H9 (cell line): ENCODE data around the gene C7. TPM values are rescaled to one million over a fixed set of nuclear protein-coding genes. Genes with fewer than 3 reads are reported as not detected.

ENCODE experiments used
- DNase-seq: peaks from one replicate; pipeline ENCODE4 v3.0.0-alpha.2; 2017
- H2AFZ ChIP-seq: one replicate; pipeline ENCODE4 v1.6.1; 2013; ENCODE audit warnings: mild to moderate bottlenecking, low read length, control low read depth, moderate library complexity
- H2AK5ac ChIP-seq: 2 replicates; pipeline ENCODE4 v1.6.1; 2013; ENCODE audit warnings: low read length, control low read depth, mixed read lengths; ENCODE audit not compliant: insufficient read length
- H2BK120ac ChIP-seq: one replicate; pipeline ENCODE4 v1.6.1; 2013; ENCODE audit warnings: low read depth, mild to moderate bottlenecking, low read length, control low read depth, inconsistent platforms; ENCODE audit not compliant: poor library complexity, severe bottlenecking
- H2BK12ac ChIP-seq: 2 replicates; pipeline ENCODE4 v1.6.1; 2013; ENCODE audit warnings: low read length, control low read depth, mixed read lengths, low read depth; ENCODE audit not compliant: insufficient read length
- H2BK15ac ChIP-seq: 2 replicates; pipeline ENCODE4 v1.6.1; 2013; ENCODE audit warnings: low read depth, low read length, control low read depth
- H2BK20ac ChIP-seq: one replicate; pipeline ENCODE4 v1.6.1; 2013; ENCODE audit warnings: low read depth, mild to moderate bottlenecking, low read length, control low read depth, inconsistent platforms; ENCODE audit not compliant: poor library complexity, severe bottlenecking
- H2BK5ac ChIP-seq: 2 replicates; pipeline ENCODE4 v1.6.1; 2013; ENCODE audit warnings: low read length, control low read depth, mixed read lengths; ENCODE audit not compliant: insufficient read length
- H3K14ac ChIP-seq: 2 replicates; pipeline ENCODE4 v1.6.1; 2013; ENCODE audit warnings: low read length, control low read depth; ENCODE audit not compliant: insufficient read depth
- H3K18ac ChIP-seq: 2 replicates; pipeline ENCODE4 v1.6.1; 2013; ENCODE audit warnings: low read depth, mild to moderate bottlenecking, mixed read lengths, low read length, control low read depth; ENCODE audit not compliant: insufficient read length
- H3K23ac ChIP-seq: 2 replicates; pipeline ENCODE4 v1.6.1; 2013; ENCODE audit warnings: low read length, control low read depth, mixed read lengths, low read depth; ENCODE audit not compliant: insufficient read length
- H3K23me2 ChIP-seq: 2 replicates; pipeline ENCODE4 v1.6.1; 2013; ENCODE audit warnings: low read depth, mild to moderate bottlenecking, mixed read lengths, low read length, control low read depth; ENCODE audit not compliant: insufficient read length, poor library complexity, severe bottlenecking
- H3K27ac ChIP-seq: 2 replicates; pipeline ENCODE4 v1.5.1; 2013; ENCODE audit warnings: low read length, control low read depth, mixed read lengths, low read depth; ENCODE audit not compliant: insufficient read length
- H3K27me3 ChIP-seq: 2 replicates; pipeline ENCODE4 v1.6.1; 2013; ENCODE audit warnings: low read length, control low read depth, inconsistent platforms; ENCODE audit not compliant: insufficient read depth
- H3K4ac ChIP-seq: 2 replicates; pipeline ENCODE4 v1.6.1; 2013; ENCODE audit warnings: low read depth, mild to moderate bottlenecking, control low read depth, inconsistent platforms, low read length, moderate library complexity
- H3K4me1 ChIP-seq: 2 replicates; pipeline ENCODE4 v1.6.1; 2013; ENCODE audit warnings: low read length, control low read depth, inconsistent platforms; ENCODE audit not compliant: insufficient read depth
- H3K4me2 ChIP-seq: 2 replicates; pipeline ENCODE4 v1.6.1; 2013; ENCODE audit warnings: low read length, control low read depth, mixed read lengths; ENCODE audit not compliant: insufficient read length, insufficient read depth
- H3K56ac ChIP-seq: 2 replicates; pipeline ENCODE4 v1.6.1; 2013; ENCODE audit warnings: low read depth, mild to moderate bottlenecking, mixed read lengths, low read length, control low read depth; ENCODE audit not compliant: insufficient read length
- H3K79me1 ChIP-seq: 2 replicates; pipeline ENCODE4 v1.6.1; 2013; ENCODE audit warnings: low read depth, mild to moderate bottlenecking, moderate library complexity, low read length, control low read depth, inconsistent platforms; ENCODE audit not compliant: insufficient read depth, poor library complexity, severe bottlenecking
- H3K79me2 ChIP-seq: 2 replicates; pipeline ENCODE4 v1.6.1; 2013; ENCODE audit warnings: low read length, control low read depth, inconsistent platforms; ENCODE audit not compliant: insufficient read depth
- H3K9ac ChIP-seq: 2 replicates; pipeline ENCODE4 v1.6.1; 2013; ENCODE audit warnings: low read length, control low read depth, mixed read lengths; ENCODE audit not compliant: insufficient read length; ENCODE audit errors: extremely low read depth
- H3K9me3 ChIP-seq: one replicate; pipeline ENCODE4 v1.6.1; 2013; ENCODE audit warnings: low read depth, low read length, inconsistent platforms; ENCODE audit not compliant: control insufficient read depth
- H3T11ph ChIP-seq: one replicate; pipeline ENCODE4 v1.6.1; 2013; ENCODE audit warnings: mild to moderate bottlenecking, low read length, control low read depth, inconsistent platforms
- H4K20me1 ChIP-seq: one replicate; pipeline ENCODE4 v1.6.1; 2013; ENCODE audit not compliant: control insufficient read depth, insufficient read length, insufficient read depth
- H4K5ac ChIP-seq: 2 replicates; pipeline ENCODE4 v1.6.1; 2013; ENCODE audit warnings: low read depth, mild to moderate bottlenecking, mixed read lengths, low read length, control low read depth; ENCODE audit not compliant: insufficient read length
- H4K8ac ChIP-seq: replicated peaks from 2 replicates; pipeline ENCODE4 v1.6.1; 2013; ENCODE audit warnings: low read length, control low read depth, mixed read lengths, low read depth; ENCODE audit not compliant: insufficient read length
- H4K91ac ChIP-seq: 2 replicates; pipeline ENCODE4 v1.6.1; 2013; ENCODE audit warnings: low read depth, mild to moderate bottlenecking, moderate library complexity, mixed read lengths, low read length, control low read depth; ENCODE audit not compliant: insufficient read length
- H3K27ac Mint-ChIP-seq, 3 experiments: 2 replicates in 2 of 3; 3 replicates in 1 of 3; pipeline ENCODE4 v1.8.0; 2020 to 2021; ENCODE audit warnings: mixed read lengths in 3 of 3, mild to moderate bottlenecking in 1 of 3, moderate library complexity in 1 of 3
- H3K27me3 Mint-ChIP-seq: 2 replicates; pipeline ENCODE4 v1.8.0; 2021; ENCODE audit warnings: low read depth, mild to moderate bottlenecking, moderate library complexity, mixed read lengths
- H3K36me3 Mint-ChIP-seq, 3 experiments: 2 replicates in 2 of 3; 3 replicates in 1 of 3; pipeline ENCODE4 v1.8.0; 2020 to 2021; ENCODE audit warnings: low read depth in 3 of 3, mixed read lengths in 3 of 3; ENCODE audit not compliant: insufficient read depth in 1 of 3
- H3K4me1 Mint-ChIP-seq, 2 experiments: 2 replicates each; pipeline ENCODE4 v1.8.0; 2020; ENCODE audit warnings: mixed read lengths in 2 of 2
- H3K4me3 Mint-ChIP-seq, 2 experiments: 2 replicates in 1 of 2; 3 replicates in 1 of 2; pipeline ENCODE4 v1.8.0; 2020 to 2021; ENCODE audit warnings: mild to moderate bottlenecking in 2 of 2, mixed read lengths in 2 of 2, moderate library complexity in 1 of 2
- H3K9me3 Mint-ChIP-seq, 2 experiments: 2 replicates in 1 of 2; 3 replicates in 1 of 2; pipeline ENCODE4 v1.8.0; 2020; ENCODE audit warnings: mild to moderate bottlenecking in 2 of 2, mixed read lengths in 2 of 2, moderate library complexity in 1 of 2
- CTCF ChIP-seq: fragments of 200-600 bp; sonication (generic); conservative IDR thresholded peaks from 3 replicates; pipeline ENCODE4 v1.8.0; 2021; ENCODE audit warnings: antibody characterized with exemption, mild to moderate bottlenecking
- WGBS: extraction: QIAGEN DNeasy Blood & Tissue Kit; methylation state at CpG from one replicate; pipeline ENCODE4 v1.1.7; 2013; ENCODE audit warnings: missing lambda C conversion rate, low lambda C conversion rate, mixed read lengths; ENCODE audit not compliant: insufficient read length; ENCODE audit errors: extremely low coverage; 5-methylcytosine and 5-hydroxymethylcytosine counted together
- total RNA-seq: library from RNA; stranded (reverse); gene quantifications from 2 replicates; pipeline ENCODE4 v1.2.1, GENCODE V29; 2021

Gene C7
- total RNA-seq, 1 experiment from 2014 or later = 0.52 TPM

GRCh38 chr5:40937075-40937474 is 27.8 kb downstream of the C7 start:
- Histone ChIP-seq H4K20me1 (no peaks in the 10 kb centered on the region), H2AK5ac (no peak overlapping the region), H2BK15ac (no peak overlapping the region), H3K14ac (no peak overlapping the region), H3K56ac (no peak overlapping the region), H4K91ac (no peak overlapping the region), H3T11ph (no peak overlapping the region), H3K4me1 (peaks cover 7% of the 10 kb centered on the region), H3K23ac (no peak overlapping the region), H4K8ac (no peak overlapping the region), H3K4me2 (no peak overlapping the region), H3K9ac (no peak overlapping the region), H3K79me1 (no peaks in the 10 kb centered on the region), H2AFZ (no peak overlapping the region), H2BK12ac (no peak overlapping the region), H3K23me2 (no peaks in the 10 kb centered on the region), H2BK20ac (no peak overlapping the region), H3K79me2 (no peaks in the 10 kb centered on the region), H3K27ac (no peak overlapping the region), H3K27me3 (no peaks in the 10 kb centered on the region), H3K9me3 (no peaks in the 10 kb centered on the region), H3K4ac (no peak overlapping the region), H4K5ac (no peak overlapping the region), H2BK120ac (no peak overlapping the region), H3K18ac (no peak overlapping the region), H2BK5ac (no peak overlapping the region)
- Mint-ChIP-seq H3K4me1 (peaks cover 23% of the 10 kb centered on the region in 2 experiments), H3K27me3 (no peaks in the 10 kb centered on the region), H3K27ac (no peak overlapping the region), H3K4me3 (no peak overlapping the region), H3K9me3 (no peaks in the 10 kb centered on the region), H3K36me3 (no peaks in the 10 kb centered on the region)
- no peak for DNase-seq
- no CpG with 5 or more reads among the region's 1 CpG for WGBS
- TF ChIP-seq CTCF = no peak
